Measurements from ENCODE around the gene TAS2R39.
A peak's percentile ranks its signal among the peaks of the same experiment; 100 is the strongest.
"Not testable (repeated sequence)": the region's sequence is repeated elsewhere in the genome, so short reads cannot be mapped to it uniquely, and the experiment has no call there.

Gene TAS2R39

GRCh38 chr7:143183024-143183423 lies at the start of gene TAS2R39:
Gene TAS2R39, plus strand, starts transcription at chr7:143183419. Its CDS starts 0 bp downstream, at chr7:143183419.
- FAIRE-seq (no peak), DNase-seq (ENCODE audit: insufficient read length, low spot score) (no peak)

GRCh38 chr7:143147070-143147469 lies 36.1 kb upstream of the TAS2R39 start:
- FAIRE-seq = no peak
- no peak for DNase-seq (ENCODE audit: insufficient read length, low spot score)

- FAIRE-seq = no peak
These were observed 35.2 kb upstream of the TAS2R39 start for GRCh38 chr7:143148050-143148449.

GRCh38 chr7:143148651-143149050 lies 34.6 kb upstream of the TAS2R39 start:
- FAIRE-seq (no peak), DNase-seq (ENCODE audit: insufficient read length, low spot score) (no peak)

More at GRCh38 chr7:143148050-143148449, 35.2 kb upstream of the TAS2R39 start:
- DNase-seq (ENCODE audit: insufficient read length, low spot score) = no peak

- not testable (repeated sequence) for FAIRE-seq; DNase-seq (ENCODE audit: insufficient read length, low spot score)
These were observed 32.5 kb upstream of the TAS2R39 start for GRCh38 chr7:143150696-143151095.

- DNase-seq (ENCODE audit: insufficient read length, low spot score); FAIRE-seq: not testable (repeated sequence)
These were observed 24.6 kb upstream of the TAS2R39 start for GRCh38 chr7:143158617-143159016.

GRCh38 chr7:143171697-143172096 lies 11.5 kb upstream of the TAS2R39 start:
- DNase-seq (ENCODE audit: insufficient read length, low spot score) (no peak), FAIRE-seq (no peak)

- DNase-seq (ENCODE audit: insufficient read length, low spot score) (no peak), FAIRE-seq (no peak)
These were observed 10.9 kb upstream of the TAS2R39 start for GRCh38 chr7:143172354-143172753.

- DNase-seq (ENCODE audit: insufficient read length, low spot score) (no peak), FAIRE-seq (no peak)
These were observed 7.1 kb upstream of the TAS2R39 start for GRCh38 chr7:143176128-143176527.

- DNase-seq (ENCODE audit: insufficient read length, low spot score) = no peak
- no peak for FAIRE-seq
These were observed 5.7 kb upstream of the TAS2R39 start for GRCh38 chr7:143177374-143178119.

GRCh38 chr7:143180771-143181170 lies 2.4 kb upstream of the TAS2R39 start:
- not testable (repeated sequence) for FAIRE-seq; DNase-seq (ENCODE audit: insufficient read length, low spot score)

GRCh38 chr7:143181349-143181748 lies 1.9 kb upstream of the TAS2R39 start:
- DNase-seq (ENCODE audit: insufficient read length, low spot score) (no peak), FAIRE-seq (no peak)

- DNase-seq (ENCODE audit: insufficient read length, low spot score) (no peak), FAIRE-seq (no peak)
These were observed 2.3 kb downstream of the TAS2R39 start for GRCh38 chr7:143185551-143185950.

GRCh38 chr7:143188994-143189393 lies 5.8 kb downstream of the TAS2R39 start:
- DNase-seq (ENCODE audit: insufficient read length, low spot score) (no peak), FAIRE-seq (no peak)

GRCh38 chr7:143193880-143194279 lies 10.7 kb downstream of the TAS2R39 start:
- FAIRE-seq (no peak), DNase-seq (ENCODE audit: insufficient read length, low spot score) (no peak)

- DNase-seq (ENCODE audit: insufficient read length, low spot score) = no peak
- no peak for FAIRE-seq
These were observed 15.8 kb downstream of the TAS2R39 start for GRCh38 chr7:143199040-143199439.

GRCh38 chr7:143202161-143202560 lies 18.9 kb downstream of the TAS2R39 start:
- FAIRE-seq (no peak), DNase-seq (ENCODE audit: insufficient read length, low spot score) (no peak)

- FAIRE-seq = no peak
- no peak for DNase-seq (ENCODE audit: insufficient read length, low spot score)
These were observed 20.2 kb downstream of the TAS2R39 start for GRCh38 chr7:143203386-143203785.

GRCh38 chr7:143205560-143206293 lies 22.5 kb downstream of the TAS2R39 start:
- DNase-seq (ENCODE audit: insufficient read length, low spot score) (peak; percentile 16), FAIRE-seq (peak; percentile 86)

- FAIRE-seq = no peak
These were observed 27.3 kb downstream of the TAS2R39 start for GRCh38 chr7:143210541-143210940.

GRCh38 chr7:143213478-143213877 lies 30.3 kb downstream of the TAS2R39 start:
- FAIRE-seq; DNase-seq (ENCODE audit: insufficient read length, low spot score): not testable (repeated sequence)

More at GRCh38 chr7:143210541-143210940, 27.3 kb downstream of the TAS2R39 start:
- DNase-seq (ENCODE audit: insufficient read length, low spot score) = no peak
